ENCODE data around the gene SLFN12L.
"Not testable (repeated sequence)": the region's sequence is repeated elsewhere in the genome, so short reads cannot be mapped to it uniquely, and the experiment has no call there.

The SLFN12L gene

DNA sequence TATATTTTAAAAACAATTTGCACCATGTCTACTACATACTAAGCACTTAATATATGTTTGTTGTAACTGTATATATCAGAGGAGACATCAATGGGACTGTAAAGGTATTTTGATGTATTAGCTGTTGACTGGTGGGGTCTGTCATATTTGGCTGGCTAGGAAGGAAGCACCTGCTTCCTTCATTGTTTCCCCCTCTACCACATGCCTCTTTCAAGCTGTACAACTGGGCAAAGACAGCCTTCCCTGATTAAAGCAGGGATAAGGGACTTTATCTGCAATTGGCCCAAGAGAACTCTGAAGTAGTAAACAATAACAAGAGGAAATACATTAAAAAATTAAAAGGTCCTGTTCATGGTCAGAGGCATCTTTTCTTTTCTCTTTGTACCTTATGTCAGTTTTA, 5.5 kb upstream of the SLFN12L start:
- DNase-seq (ENCODE audit: low read depth, low spot score) = no peak

DNA sequence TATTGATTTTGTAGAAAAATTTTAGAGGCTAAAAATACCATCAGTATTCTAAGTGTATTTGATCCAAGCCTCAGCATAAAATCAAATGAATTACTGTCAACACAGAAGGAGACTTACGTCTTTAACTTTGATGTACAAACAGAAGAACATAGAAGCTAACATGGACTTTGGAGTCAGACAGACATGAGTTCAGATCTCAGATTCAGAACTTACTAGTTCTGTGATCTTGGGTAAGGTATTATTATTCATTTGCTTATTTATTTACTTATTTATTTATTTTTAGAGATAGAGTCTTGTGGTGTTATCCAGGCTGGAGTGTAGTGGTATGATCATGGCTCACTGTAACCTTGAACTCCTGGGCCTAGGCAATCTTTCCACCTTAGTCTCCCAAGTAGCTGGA, 4.0 kb upstream of the SLFN12L start:
- DNase-seq (ENCODE audit: low read depth, low spot score) = no peak

DNA sequence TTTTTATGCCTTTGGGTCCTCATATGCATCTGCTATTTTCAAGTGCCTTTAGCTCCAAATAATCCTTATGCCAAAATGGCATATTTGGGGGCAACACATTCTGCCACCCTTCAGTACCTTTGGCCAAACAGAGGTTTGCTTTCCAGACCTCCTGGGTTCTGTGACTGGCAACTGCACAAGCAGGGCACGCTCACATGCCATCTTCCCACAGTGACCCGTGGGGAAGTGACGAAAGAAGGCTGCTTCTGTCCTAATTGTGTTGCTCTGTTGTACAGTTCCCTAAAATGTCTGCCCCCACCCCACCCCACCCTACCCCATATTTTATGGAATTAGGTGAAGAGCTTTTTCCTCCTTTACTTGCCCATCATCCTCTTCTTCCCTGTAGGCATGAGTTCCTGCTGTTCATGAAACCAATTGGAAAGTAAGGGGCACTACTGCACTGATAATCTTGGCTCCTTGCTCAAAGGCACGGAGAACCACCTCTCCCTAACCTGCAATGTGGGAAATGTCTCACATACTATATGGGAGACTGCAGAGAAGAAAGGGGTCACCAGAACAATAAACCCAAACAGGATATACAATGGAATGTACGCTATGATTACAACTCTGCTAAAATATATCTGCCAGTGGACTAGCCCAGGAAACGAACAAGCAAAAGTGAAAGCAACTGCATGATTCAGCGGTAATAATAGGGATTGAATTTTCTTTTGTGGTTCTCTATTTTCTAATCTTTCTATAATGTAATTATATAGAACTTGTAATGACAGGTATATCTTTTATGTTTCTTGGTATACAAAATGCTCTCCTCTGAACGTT, 3.3 kb upstream of the SLFN12L start:
- peak; percentile 8 for DNase-seq (ENCODE audit: low read depth, low spot score)

DNA sequence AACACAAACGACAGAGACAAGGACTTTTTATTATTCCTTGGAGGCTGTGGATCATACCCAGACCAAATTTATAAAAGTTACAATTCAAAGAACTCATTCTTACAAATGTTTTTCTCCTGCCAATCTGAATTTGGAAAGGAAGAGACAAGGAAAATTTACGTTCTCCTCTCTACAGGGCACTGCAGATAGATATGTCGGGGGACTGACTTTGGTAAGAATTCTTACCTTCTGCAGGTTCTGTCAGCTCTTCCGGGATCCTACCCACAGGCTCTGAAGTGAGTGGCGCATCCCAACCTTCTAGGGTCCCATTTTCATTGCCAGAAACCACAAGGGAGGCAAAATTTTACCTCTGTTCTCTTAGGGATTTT, 2.2 kb upstream of the SLFN12L start:
- no peak for DNase-seq (ENCODE audit: low read depth, low spot score)

DNA sequence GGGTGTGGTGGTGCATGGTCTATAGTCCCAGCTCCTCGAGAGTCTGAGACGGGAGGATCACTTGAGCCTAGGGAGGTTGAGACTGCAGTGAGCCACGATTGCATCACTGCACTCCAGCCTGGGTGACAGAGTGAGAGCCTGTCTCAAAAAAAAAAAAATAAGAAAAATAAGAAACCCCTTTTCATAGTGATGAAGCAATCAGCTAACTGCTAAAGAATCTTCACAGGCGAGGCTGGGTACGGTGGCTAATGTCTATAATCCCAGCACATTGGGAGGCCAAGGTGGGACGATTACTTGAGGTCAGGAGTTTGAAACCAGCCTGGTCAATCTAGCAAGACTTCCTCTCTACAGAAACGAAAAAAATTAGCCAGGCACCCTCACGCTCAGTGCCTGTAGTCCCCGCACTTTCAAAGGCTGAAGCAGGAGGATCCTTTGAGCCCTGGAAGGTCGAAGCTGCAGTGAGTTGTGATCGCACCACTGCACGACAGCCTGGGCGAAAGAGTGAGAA, 760 bp downstream of the SLFN12L start:
- no peak for DNase-seq (ENCODE audit: low read depth, low spot score)

DNA sequence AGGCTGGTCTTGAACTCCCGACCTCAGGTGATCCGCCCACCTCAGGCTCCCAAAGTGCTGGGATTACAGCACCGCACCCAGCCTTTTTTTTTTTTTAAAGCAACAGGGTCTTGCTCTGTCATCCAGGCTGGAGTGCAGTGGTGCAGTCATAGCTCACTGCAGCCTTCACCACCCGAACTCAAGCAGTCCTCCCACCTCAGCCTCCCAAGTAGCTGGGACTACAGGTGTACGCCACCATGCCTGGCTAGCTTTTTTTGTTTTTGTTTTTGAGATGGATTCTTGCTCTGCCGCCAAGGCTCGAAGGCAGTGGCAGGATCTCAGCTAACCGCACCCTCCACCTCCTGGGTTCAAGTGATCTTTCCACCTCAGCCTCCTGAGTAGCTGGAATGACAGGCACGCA, 2.1 kb downstream of the SLFN12L start:
- not testable (repeated sequence) for DNase-seq (ENCODE audit: low read depth, low spot score)

DNA sequence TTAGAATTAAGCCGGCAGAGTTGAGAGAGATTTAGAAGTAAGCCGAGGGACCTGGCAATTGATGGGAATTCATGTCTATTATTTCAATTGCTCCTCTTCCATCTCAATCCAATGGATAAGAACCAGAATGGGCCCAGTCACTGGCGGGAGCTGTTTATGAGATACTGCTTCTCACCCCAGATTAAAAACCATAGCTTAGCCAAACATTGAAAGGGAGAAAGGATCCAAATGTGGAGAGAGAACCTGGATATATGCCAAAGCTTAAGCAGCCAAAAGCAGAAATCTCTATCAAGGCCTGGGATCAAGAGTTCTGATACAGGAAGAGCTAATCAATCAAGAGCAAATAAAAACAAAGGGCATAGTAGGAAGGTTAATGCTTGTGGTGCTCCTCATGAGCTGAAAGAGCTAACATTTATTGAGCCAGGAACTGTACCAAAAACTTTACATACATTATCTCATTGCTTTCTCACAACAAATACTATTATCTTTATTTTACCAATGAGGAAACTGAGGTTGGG, 2.8 kb downstream of the SLFN12L start:
- DNase-seq (ENCODE audit: low read depth, low spot score) = no peak

DNA sequence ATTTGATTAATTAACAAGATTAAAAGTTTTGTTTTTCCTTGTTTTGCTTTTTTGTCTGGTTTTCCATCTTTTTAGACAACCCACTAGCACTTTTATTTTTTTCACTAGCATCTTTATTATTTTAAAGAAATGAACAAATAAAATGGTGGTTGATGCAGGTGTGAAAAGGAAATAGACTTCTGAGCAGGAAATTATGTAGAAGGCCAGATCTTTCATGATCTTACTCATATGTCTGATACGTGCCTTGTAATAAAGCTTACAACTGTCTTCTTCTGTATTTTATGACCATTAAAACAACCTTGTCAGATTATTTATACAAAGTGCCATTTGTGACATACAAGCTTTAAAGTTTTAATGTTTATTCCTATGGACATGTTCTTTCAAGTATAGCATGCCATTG, 6.3 kb downstream of the SLFN12L start:
- DNase-seq (ENCODE audit: low read depth, low spot score) = no peak

DNA sequence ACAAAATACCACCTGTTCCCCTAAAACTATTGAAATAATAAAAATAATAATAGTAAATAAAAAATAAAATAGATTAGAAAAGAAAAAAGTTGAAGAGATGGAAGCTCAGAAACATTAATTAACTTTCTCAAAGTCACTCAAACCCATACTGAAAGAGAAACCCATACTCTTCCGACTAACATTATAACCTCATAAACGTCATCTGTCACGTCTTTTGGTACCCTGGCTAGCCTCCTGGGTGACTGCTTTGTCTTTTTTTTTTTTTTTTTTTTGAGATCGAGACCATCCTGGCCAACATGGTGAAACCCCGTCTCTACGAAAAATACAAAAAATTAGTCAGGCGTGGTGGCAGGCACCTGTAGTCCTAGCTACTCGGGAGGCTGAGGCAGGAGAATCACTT, 7.6 kb downstream of the SLFN12L start:
- no peak for DNase-seq (ENCODE audit: low read depth, low spot score)

DNA sequence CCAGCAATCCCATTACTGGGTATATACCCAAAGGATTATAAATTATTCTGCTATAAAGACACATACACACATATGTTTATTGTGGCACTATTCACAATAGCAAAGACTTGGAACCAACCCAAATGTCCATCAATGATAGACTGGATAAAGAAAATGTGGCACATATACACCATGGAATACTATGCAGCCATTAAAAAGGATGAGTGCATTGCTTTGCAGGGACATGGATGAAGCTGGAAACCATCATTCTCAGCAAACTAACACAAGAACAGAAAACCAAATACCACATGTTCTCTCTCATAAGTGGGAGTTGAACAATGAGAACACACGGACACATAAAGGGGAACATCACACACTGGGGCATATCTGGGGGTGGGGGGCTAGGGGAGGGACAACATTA, 8.2 kb downstream of the SLFN12L start:
- DNase-seq (ENCODE audit: low read depth, low spot score) = not testable (repeated sequence)

DNA sequence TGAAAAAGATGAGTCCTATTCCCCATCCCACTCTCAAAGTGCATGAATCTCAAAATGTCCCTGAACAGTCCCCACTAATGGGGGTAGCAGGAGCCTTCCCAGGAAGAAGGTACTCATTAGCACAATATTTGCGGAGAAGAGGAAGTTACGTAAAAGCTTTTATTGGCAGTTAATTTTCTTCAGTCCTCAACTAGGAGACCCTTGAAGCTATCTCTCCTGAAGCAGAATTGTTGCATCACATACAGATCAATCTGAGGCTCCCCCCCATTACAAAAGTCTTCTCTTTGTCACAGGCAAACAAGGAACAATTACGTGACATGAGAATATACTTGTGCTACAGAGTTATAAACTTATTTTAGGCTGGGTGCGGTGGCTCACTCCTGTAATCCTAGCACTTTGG, 14.2 kb downstream of the SLFN12L start:
- no peak for DNase-seq (ENCODE audit: low read depth, low spot score)

DNA sequence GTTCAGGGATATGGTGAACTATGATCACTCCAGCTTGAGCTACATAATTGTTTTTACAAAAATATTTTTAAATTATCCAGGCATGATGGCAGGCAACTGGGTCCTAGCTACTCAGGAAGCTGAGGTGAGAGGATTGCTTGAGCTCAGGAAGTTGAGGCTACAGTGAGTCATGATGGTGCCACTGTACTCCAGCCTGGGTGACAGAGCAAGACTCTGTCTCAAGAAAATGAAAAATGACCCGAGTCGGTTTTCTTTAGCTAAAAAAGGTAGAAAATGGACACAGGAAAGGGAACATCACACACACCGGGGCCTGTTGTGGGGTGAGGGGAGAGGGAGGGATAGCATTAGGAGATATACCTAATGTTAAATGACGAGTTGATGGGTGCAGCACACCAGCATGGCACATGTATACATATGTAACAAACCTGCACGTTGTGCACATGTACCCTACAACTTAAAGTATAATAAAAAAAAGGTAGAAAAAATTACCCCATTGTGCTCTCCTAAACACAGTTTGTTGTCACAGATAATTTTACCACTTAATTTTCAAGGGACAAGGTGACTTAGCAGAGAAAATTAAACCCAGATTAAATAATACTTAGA, 15.7 kb downstream of the SLFN12L start:
- not testable (repeated sequence) for DNase-seq (ENCODE audit: low read depth, low spot score)

DNA sequence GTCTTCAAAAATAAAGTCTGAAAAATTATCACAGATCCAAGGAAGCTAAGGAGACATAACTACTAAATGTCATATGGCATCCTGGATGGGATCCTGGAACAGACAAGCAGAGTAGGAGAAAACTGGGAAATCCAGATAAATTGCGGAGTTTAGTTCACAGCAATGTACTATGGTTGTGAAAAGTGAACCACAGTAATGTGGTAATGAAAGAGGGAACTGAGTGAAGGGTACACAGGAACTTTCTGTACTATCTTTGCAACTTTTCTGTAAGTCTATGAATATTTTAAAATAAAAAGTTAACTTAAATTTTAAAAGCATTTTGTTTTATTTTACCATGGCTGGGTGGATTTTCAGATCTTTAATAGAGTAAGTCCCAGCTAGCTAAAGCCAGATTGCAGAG, 16.3 kb downstream of the SLFN12L start:
- DNase-seq (ENCODE audit: low read depth, low spot score) = no peak

DNA sequence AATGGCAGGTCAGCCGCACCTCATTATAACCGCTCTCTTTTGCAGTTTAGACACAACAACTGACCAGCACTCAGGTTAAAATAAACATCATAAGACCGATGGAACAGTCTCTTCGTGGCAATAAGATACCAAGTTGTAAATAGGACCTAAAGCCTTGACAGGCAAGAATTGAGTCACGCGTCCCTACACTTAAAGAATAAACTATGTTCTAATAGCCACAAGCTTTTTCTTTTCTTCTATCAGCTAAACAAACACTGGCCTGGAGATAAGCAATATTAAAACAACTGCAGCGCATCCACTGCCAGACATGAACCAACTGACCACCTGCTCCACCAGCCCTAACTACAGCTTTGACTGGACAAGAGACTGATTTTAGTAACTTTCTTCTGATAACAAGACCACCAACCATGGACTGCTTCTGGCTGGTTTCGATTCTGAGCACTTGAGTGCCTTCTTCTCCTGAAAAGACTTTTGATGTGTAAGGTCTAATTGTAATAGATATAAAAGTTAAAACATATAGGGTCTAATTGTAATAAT, 17.5 kb downstream of the SLFN12L start:
- DNase-seq (ENCODE audit: low read depth, low spot score) = no peak

DNA sequence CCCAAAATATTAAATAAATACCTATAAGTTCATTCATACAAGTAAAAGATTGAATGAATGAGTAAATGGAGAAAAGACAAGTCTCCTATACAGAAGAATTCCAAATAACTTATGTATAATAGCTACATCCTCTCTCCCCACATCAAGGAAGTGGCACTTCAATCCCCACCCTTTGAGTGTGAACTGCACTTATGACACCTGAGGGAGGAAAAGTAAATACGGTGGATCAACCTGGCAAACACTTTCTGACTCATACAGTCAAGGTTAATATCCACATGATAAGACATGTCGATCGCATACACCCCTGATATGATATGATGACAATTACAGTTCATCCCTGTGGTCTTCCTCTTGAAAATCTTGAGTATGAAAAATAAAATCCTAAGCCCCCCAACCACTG, 18.0 kb downstream of the SLFN12L start:
- DNase-seq (ENCODE audit: low read depth, low spot score) = no peak

DNA sequence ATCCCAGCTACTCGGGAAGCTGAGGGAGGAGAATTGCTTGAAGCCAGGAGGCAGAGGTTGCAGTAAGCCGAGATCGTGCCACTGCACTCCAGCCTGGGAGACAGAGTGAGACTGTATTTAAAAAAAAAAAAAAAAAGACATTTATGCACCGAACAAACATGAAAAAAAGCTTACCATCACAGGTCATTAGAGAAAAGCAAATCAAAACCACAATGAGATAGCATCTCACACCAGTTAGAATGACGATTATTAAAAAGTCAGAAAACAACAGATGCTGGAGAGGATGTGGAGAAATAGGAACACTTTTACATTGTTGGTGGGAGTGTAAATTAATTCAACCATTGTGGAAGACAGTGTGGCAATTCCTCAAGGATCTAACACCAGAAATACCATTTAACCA, 19.0 kb downstream of the SLFN12L start:
- DNase-seq (ENCODE audit: low read depth, low spot score) = not testable (repeated sequence)

DNA sequence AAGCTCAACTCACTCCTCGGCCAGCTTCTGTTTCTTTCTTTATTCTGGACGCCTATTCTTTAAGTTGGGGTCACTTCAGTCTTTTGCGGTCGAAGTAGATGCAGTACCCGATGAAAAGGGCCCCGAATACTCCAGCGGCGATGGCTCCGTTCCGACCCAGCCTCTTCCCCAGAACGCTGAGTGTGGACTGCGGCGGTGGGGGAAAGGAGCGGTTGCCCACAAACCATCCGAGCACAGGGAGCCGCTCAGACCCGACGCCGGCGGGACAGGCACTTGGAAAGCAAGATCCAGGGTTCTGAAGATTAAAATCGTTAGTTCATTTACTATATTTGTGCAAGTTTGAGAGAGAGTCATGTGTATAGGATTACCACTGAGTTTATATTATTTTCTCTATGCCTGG, 22.5 kb downstream of the SLFN12L start:
- no peak for DNase-seq (ENCODE audit: low read depth, low spot score)

DNA sequence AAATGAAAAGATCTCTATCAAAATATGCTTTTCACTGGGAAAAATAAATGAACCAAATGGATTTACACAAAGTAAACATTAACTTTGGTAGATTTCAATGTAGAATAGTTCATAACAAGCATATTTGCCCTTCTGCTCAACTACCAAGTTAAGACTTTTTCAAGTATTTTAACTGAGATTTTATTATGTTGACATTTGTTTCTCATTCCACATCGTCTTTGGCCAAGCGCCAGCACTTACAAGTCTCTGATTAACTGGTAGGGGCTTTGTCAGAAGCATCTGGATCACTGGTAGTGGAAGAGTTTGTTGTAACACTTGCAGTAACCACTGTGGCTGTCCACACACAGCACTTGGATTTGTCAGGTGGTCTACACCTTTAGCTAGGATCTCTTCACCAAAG, 22.9 kb downstream of the SLFN12L start:
- no peak for DNase-seq (ENCODE audit: low read depth, low spot score)

DNA sequence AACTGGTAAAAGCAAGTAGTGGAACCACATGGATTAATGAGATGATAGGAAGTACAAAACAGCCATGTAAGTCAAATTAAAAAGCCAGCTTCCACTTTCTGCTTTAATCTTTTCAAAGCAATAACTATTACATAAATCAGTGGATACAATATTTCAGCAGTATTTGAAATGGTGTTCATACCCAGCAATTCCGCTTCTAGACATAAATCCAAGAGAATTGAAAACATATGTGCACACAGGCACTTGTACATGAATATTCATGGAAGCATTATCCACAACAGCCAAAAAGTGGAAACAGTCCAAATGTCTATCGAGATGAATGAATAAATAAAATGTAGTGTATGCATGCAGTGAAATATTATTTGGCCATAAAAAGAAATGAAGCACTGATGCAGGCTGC, 27.4 kb downstream of the SLFN12L start:
- no peak for DNase-seq (ENCODE audit: low read depth, low spot score)

DNA sequence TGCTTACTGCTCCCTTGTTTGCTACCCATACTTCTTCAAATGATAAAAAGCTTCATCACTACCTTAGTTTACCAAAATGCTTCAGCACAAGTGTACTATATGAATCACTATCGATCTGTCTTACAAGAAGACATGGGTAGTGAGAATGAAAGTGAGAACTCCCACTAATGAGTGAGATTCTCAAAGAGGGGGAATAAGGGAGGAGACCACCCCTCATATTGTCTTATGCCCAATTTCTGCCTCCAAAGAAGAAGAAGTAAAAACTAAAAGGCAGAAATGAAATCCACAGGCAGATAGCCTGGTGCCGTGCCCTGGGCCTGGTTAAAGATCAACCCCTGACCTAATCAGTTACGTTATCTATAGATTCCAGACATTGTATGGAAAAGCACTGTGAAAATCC, 29.8 kb downstream of the SLFN12L start:
- not testable (repeated sequence) for DNase-seq (ENCODE audit: low read depth, low spot score)

DNA sequence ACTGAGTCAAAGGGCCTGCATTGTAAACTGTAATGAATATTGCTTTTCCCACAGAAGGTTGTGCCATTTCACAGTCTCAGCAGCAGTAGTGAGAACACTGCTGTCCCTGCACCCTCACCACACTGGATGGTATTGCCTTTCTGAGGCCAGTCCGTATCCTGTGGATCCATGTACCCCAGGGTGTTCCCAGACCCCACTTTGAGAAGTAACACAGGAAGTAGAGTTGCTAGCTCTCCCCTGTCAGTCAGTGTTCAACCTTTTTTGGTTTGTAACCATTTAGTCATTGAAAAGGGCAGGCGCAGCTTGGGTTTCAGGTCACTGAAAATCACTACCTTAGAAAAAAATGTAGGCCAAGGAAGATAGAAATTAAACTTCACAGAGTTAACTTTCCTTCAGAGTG, 37.9 kb downstream of the SLFN12L start:
- no peak for DNase-seq (ENCODE audit: low read depth, low spot score)

DNA sequence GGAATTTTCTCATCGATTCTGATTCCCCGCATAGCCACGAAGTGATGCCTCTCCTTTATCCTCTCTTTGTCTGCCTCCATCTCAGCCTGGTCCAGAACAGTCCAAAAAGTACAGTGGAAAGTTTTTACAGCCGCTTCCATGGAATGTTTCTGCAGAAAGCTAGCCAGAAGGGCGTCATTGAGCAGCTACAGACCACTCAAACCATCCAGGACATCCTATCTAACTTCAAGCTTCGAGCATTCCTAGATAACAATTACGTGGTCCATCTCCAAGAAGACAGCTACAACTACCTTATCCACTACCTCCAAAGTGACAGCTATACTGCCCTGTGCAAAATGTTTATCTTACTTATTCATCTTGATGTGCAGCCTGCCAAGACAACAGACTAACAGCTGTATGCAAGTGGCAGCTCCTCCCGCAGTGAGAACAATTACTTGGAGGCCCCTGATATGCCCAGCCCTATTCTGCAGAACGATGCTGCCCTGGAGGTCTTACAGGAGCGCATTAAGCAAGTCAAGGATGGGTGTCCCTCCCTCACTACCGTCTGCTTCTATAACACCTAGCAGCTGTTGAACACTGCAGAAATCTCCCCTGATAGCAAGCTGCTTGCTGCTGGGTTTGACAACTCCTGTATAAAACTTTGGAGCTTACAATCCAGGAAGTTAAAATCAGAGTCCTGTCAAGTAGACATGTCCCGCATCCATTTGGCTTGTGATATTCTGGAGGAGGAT, 38.9 kb downstream of the SLFN12L start:
- DNase-seq (ENCODE audit: low read depth, low spot score) = no peak
